Activated CD4-positive, alpha-beta T cell treated with anti-CD3 and anti-CD28 coated beads, Interleukin-2, amount 50 U/mL, for 24 hours (primary cell): ENCODE data around the gene RGL1.
A peak's percentile ranks its signal among the peaks of the same experiment; 100 is the strongest.

ENCODE experiments used
- DNase-seq, 2 donors: peaks; one replicate each; pipeline ENCODE4 v3.0.0-alpha.2; 2020; ENCODE audit warnings: low read depth in 1 of 2, low spot score in 1 of 2

RGL1 gene

GRCh38 chr1:183911285-183911684 is 106.4 kb downstream of the RGL1 start:
- DNase-seq = no peak

GRCh38 chr1:183912265-183912886 is 107.5 kb downstream of the RGL1 start:
- no peak for DNase-seq

- no peak for DNase-seq
Observed at GRCh38 chr1:183913567-183913993, 108.7 kb downstream of the RGL1 start.

GRCh38 chr1:183914276-183914675 is 109.4 kb downstream of the RGL1 start:
- no peak for DNase-seq

GRCh38 chr1:183914891-183915290 is 110.0 kb downstream of the RGL1 start:
- DNase-seq = no peak

- DNase-seq = peak; percentile 9 to 85
Observed at GRCh38 chr1:183915625-183916510, 110.9 kb downstream of the RGL1 start.

- DNase-seq = no peak
Observed at GRCh38 chr1:183916574-183916973, 111.7 kb downstream of the RGL1 start.

GRCh38 chr1:183918589-183918988 is 113.7 kb downstream of the RGL1 start:
- DNase-seq = no peak

GRCh38 chr1:183920651-183921050 is 115.7 kb downstream of the RGL1 start:
- no peak for DNase-seq

- no peak for DNase-seq
Observed at GRCh38 chr1:183922197-183922596, 117.3 kb downstream of the RGL1 start.

- no peak for DNase-seq
Observed at GRCh38 chr1:183925947-183926346, 121.0 kb downstream of the RGL1 start.

- no peak for DNase-seq
Observed at GRCh38 chr1:183926983-183927382, 122.1 kb downstream of the RGL1 start.

GRCh38 chr1:183931646-183932271 is 126.8 kb downstream of the RGL1 start:
- no peak for DNase-seq

- no peak for DNase-seq
Observed at GRCh38 chr1:183932412-183932811, 127.5 kb downstream of the RGL1 start.

- no peak for DNase-seq
Observed at GRCh38 chr1:183933528-183934179, 128.7 kb downstream of the RGL1 start.

- no peak for DNase-seq
Observed at GRCh38 chr1:183934314-183934713, 129.4 kb downstream of the RGL1 start.

GRCh38 chr1:183936009-183936408 is 131.1 kb downstream of the RGL1 start:
- no peak for DNase-seq

GRCh38 chr1:183936791-183937190 is 131.9 kb downstream of the RGL1 start:
- no peak for DNase-seq

- DNase-seq = no peak
Observed at GRCh38 chr1:183937611-183938010, 132.7 kb downstream of the RGL1 start.

GRCh38 chr1:183941001-183941400 is 136.1 kb downstream of the RGL1 start:
- DNase-seq = no peak

GRCh38 chr1:183942933-183943693 is 138.2 kb downstream of the RGL1 start:
- DNase-seq = no peak
